22Rv1 (cell line): ENCODE data around the gene KCNK6.

Source experiments
- CTCF ChIP-seq: fragments of 450-650 bp; IDR thresholded peaks from 2 replicates; pipeline ENCODE4 v1.5.1; 2017; ENCODE audit warnings: mild to moderate bottlenecking
- ZFX ChIP-seq: fragments of 450-650 bp; IDR thresholded peaks from 2 replicates; pipeline ENCODE4 v1.6.1; 2017; ENCODE audit warnings: antibody characterized with exemption, borderline replicate concordance

DNA sequence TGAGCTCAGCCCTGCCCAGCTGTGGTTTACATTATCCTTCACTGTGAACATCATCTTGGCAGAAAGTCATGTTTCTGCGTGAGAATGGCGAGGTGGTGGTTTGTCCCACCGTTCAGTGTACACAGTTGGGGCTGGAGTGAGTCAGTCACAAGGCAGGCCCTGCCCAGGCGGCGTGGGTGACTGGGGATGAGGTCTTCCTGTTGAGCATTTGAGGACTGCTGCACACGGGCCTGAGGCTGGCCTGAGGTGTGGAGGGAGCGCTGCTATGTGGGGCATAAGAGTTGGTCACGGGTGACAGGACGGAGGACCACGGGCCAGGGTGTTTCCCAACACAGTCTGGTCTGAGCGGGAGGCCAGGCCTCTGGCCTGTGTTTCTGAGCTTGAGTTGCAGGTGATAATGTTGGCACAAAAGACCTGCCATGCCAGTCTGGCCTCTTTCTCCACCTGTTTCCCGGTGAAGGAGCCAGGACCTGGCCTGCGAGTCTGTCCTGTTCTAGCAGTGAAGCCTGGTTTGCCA is 29.0 kb upstream of the KCNK6 start:
- TF ChIP-seq CTCF: no peak
- no peak for TF ChIP-seq ZFX
